Putamen (tissue), 1 donor: ENCODE measurements around the gene ARHGEF25.
"Not testable (repeated sequence)": the region's sequence is repeated elsewhere in the genome, so short reads cannot be mapped to it uniquely, and the experiment has no call there.

ENCODE experiments used
- DNase-seq: peaks from one replicate; pipeline ENCODE4 v3.0.0-alpha.2; 2016; ENCODE audit warnings: low spot score

The ARHGEF25 gene

GRCh38 chr12:57611108-57611826 is at the start of gene ARHGEF25:
Gene ARHGEF25, plus strand, starts transcription at chr12:57611435. Its CDS starts 460 bp downstream, at chr12:57611895.
- DNase-seq: peak; percentile 40

- DNase-seq: no peak
These were observed 47.9 kb upstream of the ARHGEF25 start for GRCh38 chr12:57563358-57563757.

- no peak for DNase-seq
These were observed 47.0 kb upstream of the ARHGEF25 start for GRCh38 chr12:57564178-57564740.

- no peak for DNase-seq
These were observed 42.4 kb upstream of the ARHGEF25 start for GRCh38 chr12:57568838-57569237.

GRCh38 chr12:57569858-57570257 is 41.4 kb upstream of the ARHGEF25 start:
- no peak for DNase-seq

- DNase-seq: not testable (repeated sequence)
These were observed 40.8 kb upstream of the ARHGEF25 start for GRCh38 chr12:57570438-57570837.

- DNase-seq: no peak
These were observed 39.1 kb upstream of the ARHGEF25 start for GRCh38 chr12:57571926-57572762.

GRCh38 chr12:57574795-57575194 is 36.4 kb upstream of the ARHGEF25 start:
- no peak for DNase-seq

- DNase-seq: no peak
These were observed 35.2 kb upstream of the ARHGEF25 start for GRCh38 chr12:57575771-57576612.

GRCh38 chr12:57576613-57577160 is 34.5 kb upstream of the ARHGEF25 start:
- DNase-seq: no peak

GRCh38 chr12:57577981-57578758 is 33.1 kb upstream of the ARHGEF25 start:
- no peak for DNase-seq

- DNase-seq: no peak
These were observed 32.2 kb upstream of the ARHGEF25 start for GRCh38 chr12:57579011-57579410.

- no peak for DNase-seq
These were observed 31.4 kb upstream of the ARHGEF25 start for GRCh38 chr12:57579677-57580465.

GRCh38 chr12:57580466-57580795 is 30.8 kb upstream of the ARHGEF25 start:
- DNase-seq: no peak

GRCh38 chr12:57581802-57582201 is 29.4 kb upstream of the ARHGEF25 start:
- DNase-seq: no peak

- no peak for DNase-seq
These were observed 28.8 kb upstream of the ARHGEF25 start for GRCh38 chr12:57582440-57582839.

GRCh38 chr12:57583008-57583831 is 28.0 kb upstream of the ARHGEF25 start:
- peak; percentile 76 for DNase-seq

GRCh38 chr12:57584050-57584449 is 27.2 kb upstream of the ARHGEF25 start:
- no peak for DNase-seq

GRCh38 chr12:57584690-57585089 is 26.5 kb upstream of the ARHGEF25 start:
- DNase-seq: no peak
